Measurements from ENCODE around the gene SMYD3. TPM values are rescaled to one million over a fixed set of nuclear protein-coding genes. Genes with fewer than 3 reads are reported as not detected.

SMYD3 gene
- total RNA-seq, 1 donor from 2014 or later = 20.8 TPM

DNA sequence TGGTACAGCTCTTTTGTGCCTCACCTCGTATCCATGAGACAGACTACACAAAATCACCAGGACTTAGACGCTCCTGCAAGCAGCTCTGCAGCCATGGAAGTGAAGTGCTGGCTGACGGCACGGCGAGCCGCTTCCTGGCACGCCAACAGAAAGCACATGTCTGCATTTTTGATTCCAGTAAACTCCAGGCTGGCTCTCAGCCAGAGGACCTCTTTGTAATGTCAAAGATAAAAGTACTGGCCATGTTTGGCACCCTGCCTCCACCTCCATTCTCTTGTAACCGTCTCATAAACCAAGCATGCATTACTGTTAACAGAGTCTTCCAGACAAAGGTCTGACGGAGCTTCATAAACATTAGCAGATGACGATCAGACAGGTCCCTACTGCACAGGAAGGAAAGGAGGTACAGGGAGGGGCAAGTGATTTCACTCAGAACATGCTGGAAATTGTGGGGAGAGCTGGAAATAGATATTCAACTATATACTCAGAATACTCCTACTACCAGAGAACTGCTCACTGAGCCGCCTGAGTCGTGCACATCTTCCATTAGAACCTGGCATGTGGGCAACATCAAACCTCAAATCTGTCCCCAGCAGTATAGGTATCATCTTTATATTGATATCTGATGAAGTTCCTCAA lies 632.0 kb downstream of the SMYD3 start:
- intact Hi-C loops (cut with micrococcal nuclease) = no loop called here
- ChIA-PET CTCF (no interaction called here), POLR2A (no interaction called here)
- Mint-ChIP-seq H3K4me3 (no peak overlapping the region), H3K36me3 (ENCODE audit: low read depth) (peaks cover 5% of the 10 kb centered on the region), H3K4me1 (no peaks in the 10 kb centered on the region), H3K9me3 (no peaks in the 10 kb centered on the region), H3K27ac (no peak overlapping the region), H3K27me3 (no peaks in the 10 kb centered on the region)
- TF ChIP-seq, protein P1, sequence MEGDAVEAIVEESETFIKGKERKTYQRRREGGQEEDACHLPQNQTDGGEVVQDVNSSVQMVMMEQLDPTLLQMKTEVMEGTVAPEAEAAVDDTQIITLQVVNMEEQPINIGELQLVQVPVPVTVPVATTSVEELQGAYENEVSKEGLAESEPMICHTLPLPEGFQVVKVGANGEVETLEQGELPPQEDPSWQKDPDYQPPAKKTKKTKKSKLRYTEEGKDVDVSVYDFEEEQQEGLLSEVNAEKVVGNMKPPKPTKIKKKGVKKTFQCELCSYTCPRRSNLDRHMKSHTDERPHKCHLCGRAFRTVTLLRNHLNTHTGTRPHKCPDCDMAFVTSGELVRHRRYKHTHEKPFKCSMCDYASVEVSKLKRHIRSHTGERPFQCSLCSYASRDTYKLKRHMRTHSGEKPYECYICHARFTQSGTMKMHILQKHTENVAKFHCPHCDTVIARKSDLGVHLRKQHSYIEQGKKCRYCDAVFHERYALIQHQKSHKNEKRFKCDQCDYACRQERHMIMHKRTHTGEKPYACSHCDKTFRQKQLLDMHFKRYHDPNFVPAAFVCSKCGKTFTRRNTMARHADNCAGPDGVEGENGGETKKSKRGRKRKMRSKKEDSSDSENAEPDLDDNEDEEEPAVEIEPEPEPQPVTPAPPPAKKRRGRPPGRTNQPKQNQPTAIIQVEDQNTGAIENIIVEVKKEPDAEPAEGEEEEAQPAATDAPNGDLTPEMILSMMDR (IDR thresholded peaks at IDR 0.05) = no peak
- ATAC-seq (ENCODE audit: low read depth) (no peak), DNase-seq (no peak)

DNA sequence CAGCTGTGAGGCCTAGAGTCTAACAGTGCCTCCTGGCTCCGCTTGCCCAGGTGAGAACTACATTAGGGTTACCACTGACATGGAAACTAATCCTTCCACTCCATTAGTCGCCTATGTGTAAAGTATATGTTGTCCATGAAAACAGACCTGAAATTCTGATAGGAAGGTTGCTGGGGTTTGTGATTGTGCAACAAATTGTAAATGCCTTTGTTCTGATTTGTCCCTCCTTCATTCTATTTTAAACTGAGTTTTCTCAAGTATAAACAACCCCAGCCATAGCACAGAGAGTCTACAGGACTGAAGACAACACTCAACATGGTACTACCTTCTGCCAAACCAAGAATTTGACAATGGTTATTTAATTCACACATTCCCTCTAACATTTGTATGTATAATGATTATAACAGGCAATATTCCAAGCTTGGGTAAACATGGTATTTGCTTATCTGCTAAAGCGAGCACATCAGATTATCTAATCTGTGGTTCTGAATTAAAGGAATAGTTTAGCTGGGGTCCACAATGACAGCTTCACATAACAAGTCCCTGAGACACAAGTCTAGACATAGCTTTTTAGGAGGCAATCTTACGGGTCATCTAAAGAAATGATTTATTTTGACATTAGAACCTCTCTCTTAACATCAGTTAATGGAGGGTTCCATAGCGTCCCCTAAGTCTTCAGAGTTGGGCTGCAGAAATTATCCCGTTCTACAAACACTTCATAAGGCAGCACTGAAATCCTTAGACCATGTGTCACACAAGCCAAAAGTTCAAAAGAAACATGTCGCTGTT lies 633.0 kb downstream of the SMYD3 start:
- Mint-ChIP-seq H3K4me1 (no peaks in the 10 kb centered on the region), H3K4me3 (no peak overlapping the region), H3K9me3 (no peaks in the 10 kb centered on the region), H3K27me3 (no peaks in the 10 kb centered on the region), H3K27ac (no peak overlapping the region), H3K36me3 (ENCODE audit: low read depth) (peaks cover 5% of the 10 kb centered on the region)
- intact Hi-C loops (cut with micrococcal nuclease) = no loop called here
- ATAC-seq (ENCODE audit: low read depth) = no peak
- CTCF ChIA-PET = no interaction called here
- TF ChIP-seq, protein P1 (IDR thresholded peaks at IDR 0.05) = no peak
- POLR2A ChIA-PET = no interaction called here
- no peak for DNase-seq

DNA sequence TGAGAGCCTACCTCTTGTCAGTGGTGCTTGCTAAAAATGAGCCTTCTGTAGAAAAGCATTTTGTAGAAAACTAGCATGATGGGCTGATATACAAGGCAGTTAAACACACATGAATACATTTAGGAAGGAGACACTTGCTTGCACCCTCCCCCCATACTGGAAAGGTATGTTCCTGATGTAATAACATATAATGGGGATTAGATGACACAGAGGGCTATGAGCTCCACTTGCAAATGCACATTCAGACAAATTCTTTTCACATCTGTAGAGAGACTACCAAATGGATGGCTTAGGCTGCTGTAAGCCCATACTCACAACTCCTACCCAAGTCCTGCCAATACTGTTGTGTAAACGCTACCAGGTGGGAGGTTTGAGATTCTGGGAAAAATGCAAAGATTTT lies 634.0 kb downstream of the SMYD3 start:
- Mint-ChIP-seq H3K4me3 (no peak overlapping the region), H3K27me3 (no peaks in the 10 kb centered on the region), H3K27ac (no peak overlapping the region), H3K36me3 (ENCODE audit: low read depth) (peaks cover 5% of the 10 kb centered on the region), H3K4me1 (no peaks in the 10 kb centered on the region), H3K9me3 (no peaks in the 10 kb centered on the region)
- ATAC-seq (ENCODE audit: low read depth) (no peak), DNase-seq (no peak)
- intact Hi-C loops (cut with micrococcal nuclease) = no loop called here
- TF ChIP-seq, protein P1 (IDR thresholded peaks at IDR 0.05) = no peak
- ChIA-PET CTCF (no interaction called here), POLR2A (no interaction called here)

DNA sequence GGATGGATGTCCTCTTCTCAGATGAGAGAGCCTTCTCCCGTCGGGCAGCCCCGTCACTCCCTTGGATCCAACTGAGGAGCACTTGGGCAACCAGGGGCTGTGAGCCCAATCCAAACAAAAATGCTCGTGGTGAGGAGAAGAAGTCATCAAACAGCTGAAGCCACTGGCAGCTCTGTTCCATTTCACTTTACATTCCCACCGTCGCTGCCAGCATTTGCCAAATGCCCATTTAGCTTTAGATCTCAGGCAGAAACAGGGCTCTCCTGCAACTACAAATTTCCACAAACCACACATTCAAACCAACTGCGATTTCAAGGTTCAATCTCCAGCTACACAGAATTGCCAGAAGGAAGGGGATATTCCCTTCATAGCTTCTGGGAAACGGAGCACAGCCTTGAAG lies 634.6 kb downstream of the SMYD3 start:
- intact Hi-C loops (cut with micrococcal nuclease) = no loop called here
- POLR2A ChIA-PET = no interaction called here
- no peak overlapping the region for H3K27ac Mint-ChIP-seq
- no peak overlapping the region for H3K4me3 Mint-ChIP-seq
- DNase-seq (no peak), ATAC-seq (ENCODE audit: low read depth) (no peak)
- H3K36me3 Mint-ChIP-seq (ENCODE audit: low read depth) = peaks cover 5% of the 10 kb centered on the region
- H3K9me3 Mint-ChIP-seq = no peaks in the 10 kb centered on the region
- CTCF ChIA-PET = no interaction called here
- no peaks in the 10 kb centered on the region for H3K27me3 Mint-ChIP-seq
- no peaks in the 10 kb centered on the region for H3K4me1 Mint-ChIP-seq
- TF ChIP-seq, protein P1 (IDR thresholded peaks at IDR 0.05) = no peak

DNA sequence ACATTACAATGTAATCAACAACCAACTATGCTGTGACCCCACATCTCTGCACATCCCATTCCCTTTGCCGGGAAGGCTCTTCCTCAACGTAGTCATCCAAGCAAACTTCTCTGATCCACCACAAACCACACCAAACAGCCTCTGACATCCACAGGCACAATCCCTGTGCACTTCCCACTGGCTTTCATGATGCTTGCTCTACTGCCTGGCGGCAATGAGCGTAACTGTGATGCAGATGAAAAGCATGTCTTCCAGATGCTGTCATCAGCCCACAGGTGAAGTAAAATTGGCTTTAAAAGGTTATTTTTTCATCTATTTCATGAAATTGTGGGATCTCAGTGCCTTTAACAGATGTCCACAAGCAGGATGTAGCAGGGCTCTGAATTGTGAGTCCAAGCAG lies 635.2 kb downstream of the SMYD3 start:
- TF ChIP-seq, protein P1 (IDR thresholded peaks at IDR 0.05) = no peak
- Mint-ChIP-seq H3K4me3 (no peak overlapping the region), H3K27me3 (no peaks in the 10 kb centered on the region), H3K27ac (no peak overlapping the region), H3K9me3 (no peaks in the 10 kb centered on the region), H3K36me3 (ENCODE audit: low read depth) (peaks cover 5% of the 10 kb centered on the region), H3K4me1 (no peaks in the 10 kb centered on the region)
- intact Hi-C loops (cut with micrococcal nuclease) = no loop called here
- ChIA-PET CTCF (no interaction called here), POLR2A (no interaction called here)
- DNase-seq = no peak
- ATAC-seq (ENCODE audit: low read depth) = no peak
